Measurements from ENCODE around the gene GRSF1.
"Not testable (repeated sequence)": the region's sequence is repeated elsewhere in the genome, so short reads cannot be mapped to it uniquely, and the experiment has no call there.

The GRSF1 gene

DNA sequence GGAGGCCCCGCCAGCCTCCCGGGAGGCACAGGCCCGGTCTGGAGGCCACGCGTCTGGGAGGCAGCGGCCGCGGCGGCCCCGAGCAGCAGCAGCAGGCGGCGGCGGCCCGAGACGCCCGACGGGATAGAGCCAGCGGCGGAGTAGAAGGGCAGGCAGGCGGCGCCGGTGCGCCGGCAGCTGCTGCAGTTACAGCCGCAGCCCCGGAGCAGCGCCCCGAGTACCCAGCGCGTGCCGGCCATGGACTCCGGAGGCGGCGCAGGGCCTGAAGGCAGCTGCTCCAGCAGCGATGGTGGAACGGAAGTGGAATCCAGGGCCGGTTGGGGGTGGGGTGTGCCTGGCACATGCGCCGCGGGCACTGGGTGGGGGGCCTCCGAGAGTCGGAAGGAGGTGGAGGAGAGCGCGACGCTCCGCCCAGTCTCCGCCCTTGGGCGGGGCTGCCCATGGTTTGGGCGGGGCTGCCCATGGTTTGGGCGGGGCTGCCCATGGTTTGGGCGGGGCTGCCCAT is at the start of gene GRSF1:
TSS of gene GRSF1 (minus strand) at position 302 of the 505 bp plus-strand sequence. CDS start at position 239, 63 bp downstream.
- DNase-seq = peak; percentile 55

- DNase-seq = no peak
Observed at GRCh38 chr4:70885174-70885573, 45.5 kb upstream of the GRSF1 start.

DNA sequence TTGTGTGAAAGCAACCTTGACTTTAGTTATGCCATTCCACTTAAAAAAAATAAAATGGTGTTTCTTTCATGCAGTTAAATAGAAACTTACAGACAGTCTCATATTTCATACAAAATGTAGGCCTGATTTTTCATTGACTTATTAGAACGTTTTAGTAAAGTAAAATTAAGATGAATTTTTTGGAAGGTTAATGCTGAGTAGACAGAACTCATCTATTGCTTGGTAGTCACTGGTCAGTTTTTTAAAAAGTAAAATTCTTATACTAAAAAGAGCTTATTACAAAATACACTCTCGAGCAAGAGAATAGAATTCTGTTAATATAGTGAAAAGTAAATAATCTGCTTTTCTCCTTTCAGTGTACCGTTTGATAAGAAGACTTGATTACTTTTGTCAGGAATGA is 41.0 kb upstream of the GRSF1 start:
- DNase-seq = no peak

DNA sequence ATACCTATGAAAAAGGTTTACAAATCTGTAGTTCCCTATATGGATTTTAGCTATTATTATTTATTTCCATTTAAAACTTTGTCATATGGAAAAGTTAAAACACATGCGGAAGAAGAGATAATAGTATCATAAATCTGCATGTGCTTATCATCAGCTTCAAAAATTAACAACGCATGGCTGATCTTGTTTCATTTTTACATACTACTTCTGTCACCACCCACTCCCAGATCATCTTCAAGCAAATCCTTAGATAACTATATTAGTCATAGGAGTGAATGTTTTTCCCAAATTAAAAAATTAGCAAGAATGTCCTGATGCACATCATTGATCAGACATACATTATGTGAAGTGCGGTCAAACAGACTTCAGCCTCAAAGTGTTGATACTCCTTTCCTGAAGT is 37.9 kb upstream of the GRSF1 start:
- no peak for DNase-seq

DNA sequence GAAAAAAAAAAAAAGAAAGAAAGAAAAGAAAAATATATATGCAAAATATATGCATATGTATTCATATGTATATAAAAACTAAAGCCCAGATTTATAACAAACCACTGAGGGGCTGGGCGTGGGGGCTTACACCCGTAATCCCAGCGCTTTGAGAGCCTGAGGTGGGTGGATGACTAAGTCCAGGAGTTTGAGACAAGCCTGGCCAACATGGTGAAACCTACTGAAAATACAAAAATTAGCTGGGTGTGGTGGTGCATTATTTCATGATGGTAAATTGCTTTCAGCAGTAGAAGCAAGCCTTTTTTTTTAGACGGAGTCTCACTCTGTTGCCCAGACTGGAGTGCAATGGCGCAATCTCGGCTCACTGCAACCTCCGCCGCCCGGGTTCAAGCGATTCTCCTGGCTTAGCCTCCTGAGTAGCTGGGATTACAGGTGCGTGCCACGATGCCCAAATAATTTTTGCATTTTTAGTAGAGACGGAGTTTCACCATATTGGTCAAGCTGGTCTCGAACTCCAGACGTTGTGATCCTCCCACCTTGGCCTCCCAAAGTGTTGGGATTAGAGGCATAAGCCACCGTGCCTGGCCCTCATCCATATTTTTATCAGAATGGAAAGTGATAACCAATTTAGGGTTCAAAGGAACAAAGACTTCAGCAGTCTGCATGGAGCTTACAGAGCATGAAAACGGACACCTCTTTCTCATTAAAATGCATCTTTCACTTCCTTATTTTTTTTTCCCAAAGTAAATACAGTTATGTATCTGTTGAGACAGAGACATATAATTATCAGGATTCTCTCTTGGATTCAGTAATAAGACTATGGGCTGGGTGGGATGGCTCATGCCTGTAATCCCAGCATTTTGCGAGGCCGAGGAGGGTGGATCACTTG is 34.8 kb upstream of the GRSF1 start:
- no peak for DNase-seq

- no peak for DNase-seq
Observed at GRCh38 chr4:70873216-70873615, 33.5 kb upstream of the GRSF1 start.

GRCh38 chr4:70868778-70869177 is 29.1 kb upstream of the GRSF1 start:
- no peak for DNase-seq

- no peak for DNase-seq
Observed at GRCh38 chr4:70863099-70863790, 23.6 kb upstream of the GRSF1 start.

DNA sequence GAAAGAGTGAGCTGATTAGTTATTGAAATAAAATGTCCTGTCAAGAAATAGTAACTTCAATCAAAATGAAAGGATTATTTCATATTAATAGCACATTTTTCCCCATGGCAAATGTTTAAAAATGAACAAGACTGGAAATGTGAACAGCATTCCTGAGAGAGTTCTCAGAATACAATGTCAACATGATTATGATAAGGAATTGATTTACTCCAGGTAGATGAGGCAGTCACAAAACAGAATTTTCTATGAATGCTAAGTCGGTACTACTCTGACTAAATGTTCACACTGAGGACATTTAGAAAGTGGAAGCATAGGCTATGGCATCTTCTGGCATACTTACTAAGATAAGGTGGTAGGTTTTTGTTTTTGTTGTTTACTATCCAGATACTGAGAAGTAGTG is 19.4 kb upstream of the GRSF1 start:
- DNase-seq = no peak

GRCh38 chr4:70858454-70858853 is 18.8 kb upstream of the GRSF1 start:
- DNase-seq = no peak

- no peak for DNase-seq
Observed at GRCh38 chr4:70855464-70855863, 15.8 kb upstream of the GRSF1 start.

DNA sequence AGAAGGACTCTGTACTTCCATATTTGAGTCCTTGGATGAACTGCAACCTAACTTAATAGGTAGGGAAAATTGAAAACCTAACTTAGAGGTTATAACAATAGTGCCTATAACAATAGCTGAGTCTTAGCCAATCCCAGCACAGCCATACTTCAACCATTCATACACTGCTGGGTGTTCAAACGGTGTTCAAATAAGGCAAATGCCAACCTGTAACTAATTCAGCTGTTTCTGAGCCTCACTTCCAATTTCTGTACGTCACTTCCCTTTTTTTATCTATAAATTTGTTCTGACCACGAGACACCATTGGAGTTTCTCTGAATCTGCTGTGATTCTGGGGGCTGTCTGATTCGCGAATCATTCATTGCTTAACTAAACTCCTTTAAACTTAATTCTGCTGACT is 9.6 kb upstream of the GRSF1 start:
- DNase-seq = no peak

GRCh38 chr4:70844180-70844579 is 4.5 kb upstream of the GRSF1 start:
- DNase-seq = no peak

DNA sequence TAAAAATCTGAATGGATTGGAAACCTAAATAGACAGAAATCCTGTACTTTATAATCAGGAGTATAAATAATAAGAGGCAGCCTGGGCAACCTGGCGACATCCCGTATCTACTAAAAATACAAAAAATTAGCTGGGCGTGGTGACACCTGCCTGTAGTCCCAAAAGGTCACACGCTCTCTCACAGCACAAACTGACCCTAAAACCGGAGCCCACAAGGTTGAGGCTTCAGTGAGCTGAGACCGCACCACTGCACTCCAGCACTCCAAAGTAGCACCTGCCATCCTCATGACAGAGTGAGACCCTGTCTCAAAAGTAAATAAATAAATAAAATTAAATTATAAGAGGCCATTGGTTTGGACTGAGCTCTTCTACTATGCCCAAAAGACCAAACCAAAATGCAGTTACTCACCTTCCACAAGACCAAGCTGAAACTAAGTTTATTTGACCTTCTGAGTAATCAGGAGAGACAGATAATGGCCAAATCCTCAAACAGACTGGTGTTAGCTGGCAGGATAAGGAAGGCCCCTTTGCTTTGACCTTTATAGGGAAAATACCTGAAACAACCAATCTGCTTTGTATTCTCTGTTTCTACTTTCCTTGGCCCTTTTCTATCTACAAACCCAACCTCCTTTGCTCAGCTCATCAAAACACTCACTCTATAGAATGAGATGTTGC is 3.2 kb upstream of the GRSF1 start:
- DNase-seq = no peak

- DNase-seq = no peak
Observed at GRCh38 chr4:70841951-70842350, 2.3 kb upstream of the GRSF1 start.

- no peak for DNase-seq
Observed at GRCh38 chr4:70841211-70841610, 1.5 kb upstream of the GRSF1 start.

GRCh38 chr4:70840631-70841030 is 941 bp upstream of the GRSF1 start:
- not testable (repeated sequence) for DNase-seq

DNA sequence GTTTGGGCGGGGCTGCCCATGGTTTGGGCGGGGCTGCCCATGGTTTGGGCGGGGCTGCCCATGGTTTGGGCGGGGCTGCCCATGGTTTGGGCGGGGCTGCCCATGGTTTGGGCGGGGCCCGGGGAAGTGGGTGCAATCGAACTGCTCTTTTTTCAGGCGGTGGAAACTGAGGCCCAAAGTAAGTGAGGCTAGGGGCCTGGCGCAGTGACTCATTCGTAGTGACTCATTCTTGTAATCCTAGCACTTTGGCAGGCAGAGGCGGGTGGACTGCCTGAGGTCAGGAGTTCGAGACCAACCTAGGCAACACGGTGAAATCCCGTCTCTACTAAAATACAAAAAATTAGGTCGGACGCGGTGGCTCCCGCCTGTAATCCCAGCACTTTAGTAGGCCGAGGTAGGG is 447 bp upstream of the GRSF1 start:
- DNase-seq = not testable (repeated sequence)

GRCh38 chr4:70838666-70839588 is 763 bp downstream of the GRSF1 start:
- DNase-seq = peak; percentile 24

- no peak for DNase-seq
Observed at GRCh38 chr4:70838204-70838603, 1.5 kb downstream of the GRSF1 start.

- DNase-seq = no peak
Observed at GRCh38 chr4:70836081-70836480, 3.6 kb downstream of the GRSF1 start.

GRCh38 chr4:70833675-70834074 is 6.0 kb downstream of the GRSF1 start:
- DNase-seq = no peak

Data from NCI-H2227 treated with DMSO at 0.1 percent for 48 hours (cell line).